PC-3 (cell line): ENCODE results near the gene AGAP1. TPM values are rescaled to one million over a fixed set of nuclear protein-coding genes. Genes with fewer than 3 reads are reported as not detected.

Source experiments
- ATAC-seq: fragments of 200-7000 bp; cut with Tn5 transposase; 2 replicates; pipeline ENCODE4 v1.9.1; 2020; ENCODE audit warnings: mild to moderate bottlenecking, moderate library complexity
- BruUV-seq: library from RNA; stranded (reverse); fragments of 400-500 nt; replicated peaks from 2 replicates; lab custom pipeline; 2021; lab: Mats Ljungman, UMichigan
- CTCF ChIA-PET: fragments of 300-600 bp; sonication (Branson Sonifier 250); formaldehyde crosslinking; loops from one replicate; lab custom pipeline; 2022; ENCODE audit warnings: antibody characterized with exemption; lab: Charles Lee
- POLR2A ChIA-PET: fragments of 300-600 bp; sonication (Branson Sonifier 250); formaldehyde crosslinking; loops from one replicate; lab custom pipeline; 2022; ENCODE audit warnings: antibody characterized with exemption; ENCODE audit not compliant: unreplicated experiment; lab: Charles Lee
- DNase-seq: peaks from one replicate; pipeline ENCODE4 v3.0.0-alpha.2; 2015
- H2AFZ ChIP-seq: fragments of 300-600 bp; sonication (generic); 2 replicates; pipeline ENCODE4 v1.6.0; 2016; ENCODE audit warnings: antibody characterized with exemption, low read length
- H3F3A ChIP-seq: fragments of 300-600 bp; sonication (generic); one replicate; pipeline ENCODE4 v1.6.0; 2017; ENCODE audit warnings: antibody characterized with exemption, low read length, control low read depth, mild to moderate bottlenecking; ENCODE audit not compliant: unreplicated experiment
- H3K27ac ChIP-seq: fragments of 300-600 bp; sonication (generic); 2 replicates; pipeline ENCODE4 v1.5.1; 2016; ENCODE audit warnings: mild to moderate bottlenecking, low read length
- H3K27me3 ChIP-seq: fragments of 300-600 bp; sonication (generic); 2 replicates; pipeline ENCODE4 v1.6.1; 2016; ENCODE audit warnings: low read length, mixed read lengths
- H3K36me3 ChIP-seq: fragments of 300-600 bp; sonication (generic); 2 replicates; pipeline ENCODE4 v1.6.1; 2016; ENCODE audit warnings: low read depth, mixed run types, low read length, mixed read lengths
- H3K4me1 ChIP-seq: fragments of 300-600 bp; sonication (generic); 2 replicates; pipeline ENCODE4 v1.5.1; 2016; ENCODE audit warnings: low read length; ENCODE audit not compliant: insufficient read depth
- H3K4me2 ChIP-seq: fragments of 300-600 bp; sonication (generic); 2 replicates; pipeline ENCODE4 v1.6.0; 2016; ENCODE audit warnings: low read length
- H3K4me3 ChIP-seq: fragments of 300-600 bp; sonication (generic); 2 replicates; pipeline ENCODE4 v1.5.1; 2016; ENCODE audit warnings: mild to moderate bottlenecking, low read length, mixed read lengths
- H3K79me2 ChIP-seq: fragments of 300-600 bp; sonication (generic); 2 replicates; pipeline ENCODE4 v1.6.1; 2017; ENCODE audit warnings: low read length, mixed read lengths
- H3K9ac ChIP-seq: fragments of 300-600 bp; sonication (generic); 2 replicates; pipeline ENCODE4 v1.6.0; 2016; ENCODE audit warnings: mild to moderate bottlenecking, low read length
- H3K9me2 ChIP-seq: fragments of 300-600 bp; sonication (generic); replicated peaks from 2 replicates; pipeline ENCODE4 v1.6.1; 2016; ENCODE audit warnings: mixed run types, low read length, mixed read lengths
- H3K9me3 ChIP-seq: fragments of 300-600 bp; sonication (generic); 2 replicates; pipeline ENCODE4 v1.6.1; 2016; ENCODE audit warnings: low read length, mixed read lengths
- H4K20me1 ChIP-seq: fragments of 300-600 bp; sonication (generic); 2 replicates; pipeline ENCODE4 v1.6.1; 2016; ENCODE audit warnings: low read length, mixed read lengths
- CTCF ChIP-seq: fragments of 300-600 bp; sonication (generic); conservative IDR thresholded peaks from 2 replicates; pipeline ENCODE4 v1.5.1; 2017; ENCODE audit warnings: antibody characterized with exemption, low read depth, mild to moderate bottlenecking, low read length
- EZH2 ChIP-seq: fragments of 300-600 bp; sonication (generic); IDR thresholded peaks from one replicate; pipeline ENCODE4 v1.6.1; 2017; ENCODE audit warnings: antibody characterized with exemption, mild to moderate bottlenecking, low read length; ENCODE audit not compliant: unreplicated experiment
- EZH2phosphoT487 ChIP-seq: fragments of 300-600 bp; sonication (generic); IDR thresholded peaks from 2 replicates; pipeline ENCODE4 v1.6.1; 2018; ENCODE audit warnings: mild to moderate bottlenecking, antibody characterized with exemption, low read length, borderline replicate concordance
- intact Hi-C: fragments of 100-400 bp; cut with micrococcal nuclease; formaldehyde crosslinking; loops from 2 replicates; pipeline ENCODE4 v1.9.0; 2023
- total RNA-seq: library from RNA; depleted of rRNA; stranded (reverse); fragments of >200 nt; gene quantifications from 2 replicates; pipeline ENCODE4 v1.2.3, GENCODE V29; 2014

AGAP1 gene
- total RNA-seq, 1 experiment from 2014 or later = 31.0 TPM

- no peaks in the 10 kb centered on the region; the same call in 1 of the 2 replicates for H4K20me1 ChIP-seq
- POLR2A ChIA-PET = no interaction called here
- ATAC-seq (no peak), DNase-seq (no peak)
- H3K79me2 ChIP-seq = peaks cover 83% of the 10 kb centered on the region
- no peak overlapping the region for H2AFZ ChIP-seq
- intact Hi-C loops = no loop called here
- CTCF ChIA-PET = interaction anchor here (0.6 kb wide), 1 partner anchor 250 kb away, joined by 3 read pairs; no protein-coding TSS in a partner anchor
- no peak overlapping the region for H3K9ac ChIP-seq
- no peak overlapping the region for H3K27ac ChIP-seq
- TF ChIP-seq EZH2 (no peak), CTCF (no peak), EZH2phosphoT487 (no peak)
- H3K4me2 ChIP-seq = no peak overlapping the region
- H3F3A ChIP-seq = no peaks in the 10 kb centered on the region
- H3K36me3 ChIP-seq = no peaks in the 10 kb centered on the region
- no peaks in the 10 kb centered on the region for H3K27me3 ChIP-seq
- BruUV-seq = no TSS peak
- no peaks in the 10 kb centered on the region for H3K4me1 ChIP-seq
- no peaks in the 10 kb centered on the region for H3K9me2 ChIP-seq
- no peaks in the 10 kb centered on the region for H3K9me3 ChIP-seq
- H3K4me3 ChIP-seq = no peak overlapping the region
Observed at GRCh38 chr2:235598026-235598425, 104.2 kb downstream of the AGAP1 start.

DNA sequence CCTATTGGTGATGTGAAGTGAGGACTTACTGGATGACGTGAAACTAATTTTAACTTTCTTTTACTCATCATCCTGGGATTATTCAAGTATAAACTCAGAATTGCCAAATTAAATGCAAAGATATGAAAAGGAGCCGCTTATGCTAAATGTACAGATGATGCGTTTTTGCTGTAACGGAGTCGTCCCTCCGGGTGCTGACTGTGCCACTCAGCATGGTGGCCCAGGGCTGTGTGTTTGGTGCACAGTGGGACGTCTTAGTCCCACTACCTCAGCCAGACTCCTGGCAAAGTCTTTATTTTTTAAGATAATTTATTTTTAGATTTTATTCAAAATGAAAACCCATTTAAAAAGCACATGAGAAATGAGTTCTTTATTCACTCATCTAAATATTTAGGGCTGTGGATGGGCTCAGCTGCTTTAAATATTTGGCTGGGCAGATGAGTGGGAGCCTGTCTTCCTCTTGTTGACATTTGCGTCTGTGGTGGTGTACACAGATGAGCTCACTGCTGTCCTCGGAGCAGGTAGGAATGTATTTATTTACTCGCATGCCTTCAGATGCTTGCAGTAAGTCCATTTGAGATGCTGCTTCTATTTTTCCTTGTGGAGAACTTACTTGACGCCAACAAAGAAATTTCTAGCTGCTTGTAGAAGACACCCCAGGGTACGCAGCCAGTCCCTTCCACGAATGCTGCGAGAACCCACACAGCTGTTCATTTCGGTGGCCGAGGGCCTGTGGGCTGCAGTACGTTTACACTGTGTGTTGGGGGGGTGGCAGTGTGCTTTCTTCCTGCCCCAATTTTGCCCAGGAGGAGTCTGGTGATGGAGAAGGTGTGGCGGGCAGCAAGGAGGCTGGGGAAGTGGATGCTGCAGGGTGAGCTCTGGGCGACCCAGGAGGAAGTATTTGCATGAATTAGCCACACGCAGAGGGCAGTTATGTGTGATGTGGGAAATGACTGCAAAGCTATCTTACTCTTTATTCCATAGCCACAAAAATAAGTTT lies 105.0 kb downstream of the AGAP1 start:
- CTCF ChIA-PET = interaction anchor here (0.6 kb wide), 1 partner anchor 251 kb away, joined by 3 read pairs; no protein-coding TSS in a partner anchor
- Histone ChIP-seq H3K4me2 (no peak overlapping the region), H3F3A (no peaks in the 10 kb centered on the region), H3K27ac (no peak overlapping the region), H4K20me1 (peaks cover 3% of the 10 kb centered on the region; the same call in 1 of the 2 replicates), H3K9me3 (no peaks in the 10 kb centered on the region), H2AFZ (no peak overlapping the region), H3K9ac (no peak overlapping the region), H3K79me2 (peaks cover 80% of the 10 kb centered on the region), H3K9me2 (no peaks in the 10 kb centered on the region), H3K4me3 (no peak overlapping the region), H3K4me1 (no peaks in the 10 kb centered on the region), H3K36me3 (no peaks in the 10 kb centered on the region), H3K27me3 (no peaks in the 10 kb centered on the region)
- ATAC-seq (no peak), DNase-seq (no peak)
- no TSS peak for BruUV-seq
- TF ChIP-seq EZH2 (no peak), CTCF (no peak), EZH2phosphoT487 (no peak)
- intact Hi-C loops = no loop called here
- POLR2A ChIA-PET = no interaction called here
